Body of pancreas (tissue), 4 donors: ENCODE data around the gene HOXB1.

Source experiments
- POLR2A ChIP-seq, 3 donors: fragments of 450-650 bp; IDR thresholded peaks; one replicate each; pipeline ENCODE4 v1.6.1; 2016; ENCODE audit warnings: antibody characterized with exemption in 3 of 3, mild to moderate bottlenecking in 2 of 3
- TF ChIP-seq, protein P1 (sequence below), 7 experiments: fragments of 450-650 bp in 4 of 7; fragments of 200-600 bp in 3 of 7; sonication (generic) in 3 of 7; IDR thresholded peaks; one replicate each; pipeline ENCODE4 v1.5.1; 2016 to 2019; ENCODE audit warnings: antibody characterized with exemption in 7 of 7

DNA sequence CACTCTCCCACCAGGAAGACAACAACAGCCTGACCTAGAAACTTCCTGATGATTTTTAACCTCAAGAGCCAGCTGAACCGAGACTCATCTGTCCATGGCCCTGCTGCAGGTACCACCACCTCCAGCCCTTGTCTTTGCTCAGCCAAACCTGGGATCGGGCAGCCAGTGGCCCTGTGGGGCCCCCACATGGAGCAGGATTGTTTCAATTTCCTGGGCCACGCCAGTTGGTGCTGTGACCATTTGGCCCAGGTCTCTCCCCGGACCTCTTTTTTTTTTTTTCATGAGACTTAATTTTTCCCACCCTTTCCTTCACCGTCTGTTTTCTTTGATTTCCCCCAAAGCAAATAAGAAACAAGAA is 22.4 kb upstream of the HOXB1 start:
- TF ChIP-seq, protein P1, sequence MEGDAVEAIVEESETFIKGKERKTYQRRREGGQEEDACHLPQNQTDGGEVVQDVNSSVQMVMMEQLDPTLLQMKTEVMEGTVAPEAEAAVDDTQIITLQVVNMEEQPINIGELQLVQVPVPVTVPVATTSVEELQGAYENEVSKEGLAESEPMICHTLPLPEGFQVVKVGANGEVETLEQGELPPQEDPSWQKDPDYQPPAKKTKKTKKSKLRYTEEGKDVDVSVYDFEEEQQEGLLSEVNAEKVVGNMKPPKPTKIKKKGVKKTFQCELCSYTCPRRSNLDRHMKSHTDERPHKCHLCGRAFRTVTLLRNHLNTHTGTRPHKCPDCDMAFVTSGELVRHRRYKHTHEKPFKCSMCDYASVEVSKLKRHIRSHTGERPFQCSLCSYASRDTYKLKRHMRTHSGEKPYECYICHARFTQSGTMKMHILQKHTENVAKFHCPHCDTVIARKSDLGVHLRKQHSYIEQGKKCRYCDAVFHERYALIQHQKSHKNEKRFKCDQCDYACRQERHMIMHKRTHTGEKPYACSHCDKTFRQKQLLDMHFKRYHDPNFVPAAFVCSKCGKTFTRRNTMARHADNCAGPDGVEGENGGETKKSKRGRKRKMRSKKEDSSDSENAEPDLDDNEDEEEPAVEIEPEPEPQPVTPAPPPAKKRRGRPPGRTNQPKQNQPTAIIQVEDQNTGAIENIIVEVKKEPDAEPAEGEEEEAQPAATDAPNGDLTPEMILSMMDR (IDR thresholded peaks at IDR 0.05) = no peak
- no peak for TF ChIP-seq POLR2A (IDR thresholded peaks at IDR 0.05)
